GM21526 (cell line): ENCODE results near the gene CD163L1.
"Not testable (repeated sequence)": the region's sequence is repeated elsewhere in the genome, so short reads cannot be mapped to it uniquely, and the experiment has no call there.

Experiments used
- ATAC-seq: cut with Tn5 transposase; IDR thresholded peaks from one replicate; pipeline ENCODE4 v1.9.1; 2021; ENCODE audit warnings: moderate library complexity; ENCODE audit not compliant: unreplicated experiment, low FRiP score

CD163L1 gene

GRCh38 chr12:7444076-7444475 is at the start of gene CD163L1:
CD163L1 (minus strand) TSS chr12:7444153; CDS start chr12:7444127, 26 bp downstream.
- ATAC-seq = no peak

GRCh38 chr12:7493006-7493405 is 49.1 kb upstream of the CD163L1 start:
- no peak for ATAC-seq

GRCh38 chr12:7486512-7486911 is 42.6 kb upstream of the CD163L1 start:
- ATAC-seq = no peak

GRCh38 chr12:7485095-7485494 is 41.1 kb upstream of the CD163L1 start:
- ATAC-seq = no peak

- no peak for ATAC-seq
Observed at GRCh38 chr12:7483343-7483742, 39.4 kb upstream of the CD163L1 start.

- no peak for ATAC-seq
Observed at GRCh38 chr12:7479771-7480170, 35.8 kb upstream of the CD163L1 start.

- ATAC-seq = no peak
Observed at GRCh38 chr12:7472060-7472459, 28.1 kb upstream of the CD163L1 start.

GRCh38 chr12:7460375-7461259 is 16.7 kb upstream of the CD163L1 start:
- no peak for ATAC-seq

- ATAC-seq = no peak
Observed at GRCh38 chr12:7459973-7460372, 16.0 kb upstream of the CD163L1 start.

GRCh38 chr12:7451756-7452155 is 7.8 kb upstream of the CD163L1 start:
- no peak for ATAC-seq

- no peak for ATAC-seq
Observed at GRCh38 chr12:7450667-7451066, 6.7 kb upstream of the CD163L1 start.

GRCh38 chr12:7448099-7448498 is 4.1 kb upstream of the CD163L1 start:
- ATAC-seq = no peak

- no peak for ATAC-seq
Observed at GRCh38 chr12:7444537-7444936, 584 bp upstream of the CD163L1 start.

GRCh38 chr12:7441216-7441615 is 2.7 kb downstream of the CD163L1 start:
- no peak for ATAC-seq

- no peak for ATAC-seq
Observed at GRCh38 chr12:7439579-7440505, 4.1 kb downstream of the CD163L1 start.

- ATAC-seq = not testable (repeated sequence)
Observed at GRCh38 chr12:7438291-7438995, 5.5 kb downstream of the CD163L1 start.

GRCh38 chr12:7437494-7437893 is 6.5 kb downstream of the CD163L1 start:
- not testable (repeated sequence) for ATAC-seq

- no peak for ATAC-seq
Observed at GRCh38 chr12:7434670-7435069, 9.3 kb downstream of the CD163L1 start.

GRCh38 chr12:7433276-7433822 is 10.6 kb downstream of the CD163L1 start:
- ATAC-seq = no peak

GRCh38 chr12:7431993-7432685 is 11.8 kb downstream of the CD163L1 start:
- no peak for ATAC-seq
